Activated CD8-positive, alpha-beta T cell treated with anti-CD3 and anti-CD28 coated beads for 36 hours (primary cell): ENCODE results near the gene FILIP1L. TPM values are rescaled to one million over a fixed set of nuclear protein-coding genes. Genes with fewer than 3 reads are reported as not detected.

Experiments
- ATAC-seq: fragments of 200-7000 bp; cut with Tn5 transposase; one replicate; pipeline ENCODE4 v1.10.0; 2021; ENCODE audit warnings: mild to moderate bottlenecking, moderate library complexity
- CTCF ChIA-PET: fragments of 350-600 bp; sonication (Branson Sonifier 250); formaldehyde crosslinking; loops from one replicate; lab custom pipeline; 2021; ENCODE audit warnings: antibody characterized with exemption; lab: Charles Lee
- POLR2A ChIA-PET: fragments of 350-600 bp; sonication (Branson Sonifier 250); formaldehyde crosslinking; loops from one replicate; lab custom pipeline; 2021; ENCODE audit warnings: antibody characterized with exemption; lab: Charles Lee
- DNase-seq: peaks from one replicate; pipeline ENCODE4 v3.0.0-alpha.2; 2020
- H3K27ac Mint-ChIP-seq: one replicate; pipeline ENCODE4 v1.8.0; 2021; ENCODE audit warnings: mild to moderate bottlenecking, mixed read lengths
- H3K27me3 Mint-ChIP-seq: one replicate; pipeline ENCODE4 v1.8.0; 2021; ENCODE audit warnings: mixed read lengths
- H3K36me3 Mint-ChIP-seq: one replicate; pipeline ENCODE4 v1.8.0; 2021; ENCODE audit warnings: low read depth, mixed read lengths
- H3K4me1 Mint-ChIP-seq: one replicate; pipeline ENCODE4 v1.8.0; 2021; ENCODE audit warnings: low read depth, mixed read lengths
- H3K4me3 Mint-ChIP-seq: one replicate; pipeline ENCODE4 v1.8.0; 2021; ENCODE audit warnings: mild to moderate bottlenecking, moderate library complexity, mixed read lengths
- H3K9me3 Mint-ChIP-seq: one replicate; pipeline ENCODE4 v1.8.0; 2021; ENCODE audit warnings: mixed read lengths
- intact Hi-C: fragments of 100-400 bp; cut with micrococcal nuclease; formaldehyde crosslinking; loops from one replicate; pipeline ENCODE4 v1.10.0; 2022
- total RNA-seq, 2 experiments: library from RNA; stranded (reverse); gene quantifications; one replicate each; pipeline ENCODE4 v1.2.3, GENCODE V29; 2021
- TF ChIP-seq, protein P1 (sequence below): fragments of 200-600 bp; IDR thresholded peaks from one replicate; pipeline ENCODE4 v1.8.0; 2022; ENCODE audit warnings: antibody characterized with exemption, mild to moderate bottlenecking

The FILIP1L gene
- total RNA-seq, 2 experiments from 2014 or later = 0.11 to 0.13 TPM

- Mint-ChIP-seq H3K27ac (no peak overlapping the region), H3K9me3 (no peaks in the 10 kb centered on the region), H3K27me3 (no peaks in the 10 kb centered on the region), H3K36me3 (peaks cover 10% of the 10 kb centered on the region), H3K4me1 (no peaks in the 10 kb centered on the region), H3K4me3 (no peak overlapping the region)
- ATAC-seq = no peak
- intact Hi-C loops = no loop called here
- ChIA-PET CTCF (no interaction called here), POLR2A (no interaction called here)
- no peak for DNase-seq
- TF ChIP-seq, protein P1, sequence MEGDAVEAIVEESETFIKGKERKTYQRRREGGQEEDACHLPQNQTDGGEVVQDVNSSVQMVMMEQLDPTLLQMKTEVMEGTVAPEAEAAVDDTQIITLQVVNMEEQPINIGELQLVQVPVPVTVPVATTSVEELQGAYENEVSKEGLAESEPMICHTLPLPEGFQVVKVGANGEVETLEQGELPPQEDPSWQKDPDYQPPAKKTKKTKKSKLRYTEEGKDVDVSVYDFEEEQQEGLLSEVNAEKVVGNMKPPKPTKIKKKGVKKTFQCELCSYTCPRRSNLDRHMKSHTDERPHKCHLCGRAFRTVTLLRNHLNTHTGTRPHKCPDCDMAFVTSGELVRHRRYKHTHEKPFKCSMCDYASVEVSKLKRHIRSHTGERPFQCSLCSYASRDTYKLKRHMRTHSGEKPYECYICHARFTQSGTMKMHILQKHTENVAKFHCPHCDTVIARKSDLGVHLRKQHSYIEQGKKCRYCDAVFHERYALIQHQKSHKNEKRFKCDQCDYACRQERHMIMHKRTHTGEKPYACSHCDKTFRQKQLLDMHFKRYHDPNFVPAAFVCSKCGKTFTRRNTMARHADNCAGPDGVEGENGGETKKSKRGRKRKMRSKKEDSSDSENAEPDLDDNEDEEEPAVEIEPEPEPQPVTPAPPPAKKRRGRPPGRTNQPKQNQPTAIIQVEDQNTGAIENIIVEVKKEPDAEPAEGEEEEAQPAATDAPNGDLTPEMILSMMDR = no peak
Observed at GRCh38 chr3:99928771-99929744, 185.2 kb downstream of the FILIP1L start.

GRCh38 chr3:99927671-99928457, 186.4 kb downstream of the FILIP1L start:
- Mint-ChIP-seq H3K4me1 (no peaks in the 10 kb centered on the region), H3K27ac (no peak overlapping the region), H3K4me3 (no peak overlapping the region), H3K27me3 (no peaks in the 10 kb centered on the region), H3K9me3 (no peaks in the 10 kb centered on the region), H3K36me3 (peaks cover 15% of the 10 kb centered on the region)
- ChIA-PET POLR2A (no interaction called here), CTCF (no interaction called here)
- ATAC-seq (no peak), DNase-seq (no peak)
- intact Hi-C loops = no loop called here
- TF ChIP-seq, protein P1 = no peak

DNA sequence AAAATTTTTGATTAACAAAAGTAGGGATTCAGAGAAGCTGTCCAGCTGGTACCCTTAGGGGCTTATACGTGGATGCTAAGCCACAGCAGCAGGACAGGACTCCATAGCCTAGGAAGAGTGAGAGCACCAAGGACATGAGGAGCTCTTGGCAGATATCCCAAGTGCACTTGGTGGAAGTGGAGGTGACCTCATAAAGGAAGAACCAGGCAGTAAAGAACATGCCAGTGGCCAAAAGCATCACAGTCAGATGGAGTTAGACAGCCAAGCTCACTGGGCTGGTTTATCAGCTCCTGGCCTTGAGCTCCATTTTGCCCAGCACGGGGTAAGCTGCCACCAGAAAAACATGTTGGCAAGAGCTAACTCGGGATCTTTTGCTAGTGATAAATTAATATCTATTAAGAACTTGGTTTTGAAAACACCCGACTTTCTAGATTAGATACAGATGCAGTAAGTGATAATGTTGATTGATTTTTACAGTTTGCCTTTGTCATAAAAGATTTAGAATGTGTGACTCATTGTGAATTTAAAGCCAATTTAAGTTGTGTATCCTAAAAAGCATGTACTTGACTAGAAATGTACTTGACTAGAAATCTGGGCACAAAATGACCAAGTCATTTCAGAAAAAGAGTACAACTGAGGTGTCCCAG, 188.6 kb downstream of the FILIP1L start:
- ChIA-PET CTCF (interaction anchor here (0.6 kb wide), 1 partner anchor 11 kb away, joined by 3 read pairs; no protein-coding TSS in a partner anchor), POLR2A (interaction anchor here (0.6 kb wide), 1 partner anchor 137 kb away, joined by 3 read pairs; no protein-coding TSS in a partner anchor)

DNA sequence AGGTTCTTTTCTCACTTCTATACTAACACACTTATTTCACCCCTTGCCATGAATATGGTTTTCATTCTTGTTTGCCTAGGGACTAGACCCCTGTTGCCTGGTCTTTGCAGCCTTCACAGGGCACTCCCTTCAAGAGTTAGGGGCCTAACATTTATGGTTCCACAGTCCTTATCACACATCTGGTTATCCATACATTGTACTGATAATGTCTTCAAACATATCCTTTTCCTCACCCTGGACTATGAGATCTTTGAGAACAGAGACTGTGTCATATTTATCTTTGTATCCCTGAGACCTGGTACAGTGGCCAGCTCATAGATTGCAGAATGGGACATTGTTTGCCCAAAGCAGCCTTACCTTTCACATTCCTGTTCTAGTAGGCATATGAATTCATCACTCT, 190.4 kb downstream of the FILIP1L start:
- no peaks in the 10 kb centered on the region for H3K9me3 Mint-ChIP-seq
- H3K4me3 Mint-ChIP-seq = no peak overlapping the region
- no peak overlapping the region for H3K27ac Mint-ChIP-seq
- H3K27me3 Mint-ChIP-seq = no peaks in the 10 kb centered on the region
- peaks cover 17% of the 10 kb centered on the region for H3K36me3 Mint-ChIP-seq
- peaks cover 11% of the 10 kb centered on the region for H3K4me1 Mint-ChIP-seq
- ATAC-seq (no peak), DNase-seq (no peak)
- TF ChIP-seq, protein P1 = no peak
- ChIA-PET POLR2A (no interaction called here), CTCF (no interaction called here)
- intact Hi-C loops = no loop called here

More for the DNA sequence above, 188.6 kb downstream of the FILIP1L start:
- Mint-ChIP-seq H3K9me3 (no peaks in the 10 kb centered on the region), H3K27ac (no peak overlapping the region), H3K36me3 (peaks cover 17% of the 10 kb centered on the region), H3K4me3 (no peak overlapping the region), H3K27me3 (no peaks in the 10 kb centered on the region), H3K4me1 (peaks cover 5% of the 10 kb centered on the region)
- intact Hi-C loops = no loop called here
- TF ChIP-seq, protein P1 = no peak
- ATAC-seq = no peak
- DNase-seq = no peak
